Measurements from ENCODE around the gene CASTOR1.

- TF ChIP-seq POLR2A (IDR thresholded peaks at IDR 0.05): no peak
- TF ChIP-seq, protein P1, sequence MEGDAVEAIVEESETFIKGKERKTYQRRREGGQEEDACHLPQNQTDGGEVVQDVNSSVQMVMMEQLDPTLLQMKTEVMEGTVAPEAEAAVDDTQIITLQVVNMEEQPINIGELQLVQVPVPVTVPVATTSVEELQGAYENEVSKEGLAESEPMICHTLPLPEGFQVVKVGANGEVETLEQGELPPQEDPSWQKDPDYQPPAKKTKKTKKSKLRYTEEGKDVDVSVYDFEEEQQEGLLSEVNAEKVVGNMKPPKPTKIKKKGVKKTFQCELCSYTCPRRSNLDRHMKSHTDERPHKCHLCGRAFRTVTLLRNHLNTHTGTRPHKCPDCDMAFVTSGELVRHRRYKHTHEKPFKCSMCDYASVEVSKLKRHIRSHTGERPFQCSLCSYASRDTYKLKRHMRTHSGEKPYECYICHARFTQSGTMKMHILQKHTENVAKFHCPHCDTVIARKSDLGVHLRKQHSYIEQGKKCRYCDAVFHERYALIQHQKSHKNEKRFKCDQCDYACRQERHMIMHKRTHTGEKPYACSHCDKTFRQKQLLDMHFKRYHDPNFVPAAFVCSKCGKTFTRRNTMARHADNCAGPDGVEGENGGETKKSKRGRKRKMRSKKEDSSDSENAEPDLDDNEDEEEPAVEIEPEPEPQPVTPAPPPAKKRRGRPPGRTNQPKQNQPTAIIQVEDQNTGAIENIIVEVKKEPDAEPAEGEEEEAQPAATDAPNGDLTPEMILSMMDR (IDR thresholded peaks at IDR 0.05): no peak
Measured at GRCh38 chr22:30239488-30240405, 49.6 kb downstream of the CASTOR1 start.
